ENCODE results near the gene RPL38.

- TF ChIP-seq POLR2A (IDR thresholded peaks at IDR 0.05) = no peak
- TF ChIP-seq, protein P1, sequence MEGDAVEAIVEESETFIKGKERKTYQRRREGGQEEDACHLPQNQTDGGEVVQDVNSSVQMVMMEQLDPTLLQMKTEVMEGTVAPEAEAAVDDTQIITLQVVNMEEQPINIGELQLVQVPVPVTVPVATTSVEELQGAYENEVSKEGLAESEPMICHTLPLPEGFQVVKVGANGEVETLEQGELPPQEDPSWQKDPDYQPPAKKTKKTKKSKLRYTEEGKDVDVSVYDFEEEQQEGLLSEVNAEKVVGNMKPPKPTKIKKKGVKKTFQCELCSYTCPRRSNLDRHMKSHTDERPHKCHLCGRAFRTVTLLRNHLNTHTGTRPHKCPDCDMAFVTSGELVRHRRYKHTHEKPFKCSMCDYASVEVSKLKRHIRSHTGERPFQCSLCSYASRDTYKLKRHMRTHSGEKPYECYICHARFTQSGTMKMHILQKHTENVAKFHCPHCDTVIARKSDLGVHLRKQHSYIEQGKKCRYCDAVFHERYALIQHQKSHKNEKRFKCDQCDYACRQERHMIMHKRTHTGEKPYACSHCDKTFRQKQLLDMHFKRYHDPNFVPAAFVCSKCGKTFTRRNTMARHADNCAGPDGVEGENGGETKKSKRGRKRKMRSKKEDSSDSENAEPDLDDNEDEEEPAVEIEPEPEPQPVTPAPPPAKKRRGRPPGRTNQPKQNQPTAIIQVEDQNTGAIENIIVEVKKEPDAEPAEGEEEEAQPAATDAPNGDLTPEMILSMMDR (IDR thresholded peaks at IDR 0.05) = no peak
These were observed 21.3 kb upstream of the RPL38 start for GRCh38 chr17:74182041-74182723.

Measured in testis (tissue), 2 donors.